T-cell (primary cell): Measurements from ENCODE around the gene CRYBB1. TPM values are rescaled to one million over a fixed set of nuclear protein-coding genes. Genes with fewer than 3 reads are reported as not detected.

Experiments
- ATAC-seq, 4 experiments: fragments of 200-7000 bp in 3 of 4; fragments of 150-1000 bp in 1 of 4; cut with Tn5 transposase; replicated peaks in 1 of 4; 1 replicate in 3 of 4; 2 replicates in 1 of 4; pipeline ENCODE4 v1.10.0; 2021; ENCODE audit warnings: moderate library complexity in 3 of 4, mild to moderate bottlenecking in 2 of 4, moderate number of reproducible peaks in 1 of 4
- CTCF ChIA-PET, 2 donors: fragments of 300-600 bp; sonication (Branson Sonifier 250); formaldehyde crosslinking; loops; one replicate each; lab custom pipeline; 2022; ENCODE audit warnings: antibody characterized with exemption in 2 of 2; lab: Charles Lee
- POLR2A ChIA-PET, 2 donors: fragments of 300-600 bp; sonication (Branson Sonifier 250); formaldehyde crosslinking; loops; one replicate each; lab custom pipeline; 2022; ENCODE audit warnings: antibody characterized with exemption in 2 of 2; lab: Charles Lee
- DNase-seq, 35 experiments: peaks; one replicate each; pipeline versions ENCODE4 v3.0.0 to v3.0.0-alpha.2; 2013 to 2023
- H3K27ac ChIP-seq: one replicate; pipeline ENCODE4 v1.5.1; 2013; ENCODE audit warnings: low read length
- H3K27me3 ChIP-seq, 2 experiments: replicated peaks in 1 of 2; 1 replicate in 1 of 2; 2 replicates in 1 of 2; pipeline versions ENCODE4 v1.6.1 to v1.7.0; 2013; ENCODE audit warnings: low read length in 1 of 2, mixed read lengths in 1 of 2; ENCODE audit not compliant: control insufficient read depth in 2 of 2, insufficient read depth in 2 of 2; ENCODE audit errors: extremely low read depth in 1 of 2
- H3K36me3 ChIP-seq, 2 donors: 1 replicate in 1 of 2; 2 replicates in 1 of 2; pipeline versions ENCODE4 v1.6.1 to v1.7.0; 2013; ENCODE audit warnings: low read length in 1 of 2; ENCODE audit not compliant: control insufficient read depth in 2 of 2, insufficient read depth in 1 of 2; ENCODE audit errors: extremely low read depth in 1 of 2
- H3K4me1 ChIP-seq, 2 experiments: 1 replicate in 1 of 2; 2 replicates in 1 of 2; pipeline versions ENCODE4 v1.6.1 to v1.7.0; 2013; ENCODE audit warnings: low read length in 2 of 2, mixed read lengths in 1 of 2; ENCODE audit not compliant: insufficient read depth in 2 of 2, control insufficient read depth in 1 of 2; ENCODE audit errors: extremely low read depth in 1 of 2
- H3K4me3 ChIP-seq, 2 donors: 1 replicate in 1 of 2; 2 replicates in 1 of 2; pipeline versions ENCODE4 v1.5.1 to v1.7.0; 2013; ENCODE audit warnings: mild to moderate bottlenecking in 2 of 2, low read length in 1 of 2, moderate library complexity in 1 of 2; ENCODE audit not compliant: control insufficient read depth in 1 of 2; ENCODE audit errors: extremely low read depth in 1 of 2
- H3K9me3 ChIP-seq: 2 replicates; pipeline ENCODE4 v1.7.0; 2013
- H3K27ac Mint-ChIP-seq, 2 donors: one replicate each; pipeline ENCODE4 v1.8.0; 2020 to 2021; ENCODE audit warnings: mild to moderate bottlenecking in 2 of 2, mixed read lengths in 2 of 2
- H3K27me3 Mint-ChIP-seq, 2 donors: one replicate each; pipeline ENCODE4 v1.8.0; 2021 to 2022; ENCODE audit warnings: mixed read lengths in 2 of 2
- H3K36me3 Mint-ChIP-seq: one replicate; pipeline ENCODE4 v1.8.0; 2021; ENCODE audit warnings: mixed read lengths
- H3K4me1 Mint-ChIP-seq, 3 donors: one replicate each; pipeline ENCODE4 v1.8.0; 2020 to 2022; ENCODE audit warnings: mixed read lengths in 3 of 3, mild to moderate bottlenecking in 1 of 3
- H3K4me3 Mint-ChIP-seq, 3 donors: one replicate each; pipeline ENCODE4 v1.8.0; 2020 to 2022; ENCODE audit warnings: mild to moderate bottlenecking in 3 of 3, mixed read lengths in 3 of 3, moderate library complexity in 3 of 3
- H3K9me3 Mint-ChIP-seq, 3 donors: one replicate each; pipeline ENCODE4 v1.8.0; 2020 to 2022; ENCODE audit warnings: mixed read lengths in 3 of 3
- WGBS: methylation state at CpG from one replicate; pipeline ENCODE4 v1.1.5; 2013; ENCODE audit warnings: missing lambda C conversion rate; ENCODE audit not compliant: insufficient coverage; 5-methylcytosine and 5-hydroxymethylcytosine counted together
- total RNA-seq, 35 experiments: library from RNA in 6 of 35; stranded (reverse) in 6 of 35; fragments of 120-200 nt in 1 of 35; gene quantifications; one replicate each; pipeline versions ENCODE4 v1.2.1 to v1.2.4 and lab custom pipeline; 2013 to 2026

CRYBB1 gene
- total RNA-seq, 5 donors from 2014 or later (not counting 1 experiment from before 2014, with no cell fraction given) = not detected

GRCh38 chr22:26643418-26644100 is 25.7 kb upstream of the CRYBB1 start:
- Histone ChIP-seq H3K4me3 (no peak overlapping the region), H3K4me1 (peaks cover 41 to 74% of the 10 kb centered on the region in 2 experiments), H3K27ac (peak overlapping the region; percentile 84), H3K36me3 (no peaks in the 10 kb centered on the region), H3K27me3 (no peaks in the 10 kb centered on the region), H3K9me3 (no peaks in the 10 kb centered on the region)
- POLR2A ChIA-PET = interaction anchor here (0.6 to 1.1 kb wide), 4 partner anchors 20 to 143 kb away, joined by 3 to 7 read pairs (median 6); no protein-coding TSS in a partner anchor
- H3K27me3 Mint-ChIP-seq = peaks cover 0 to 5% of the 10 kb centered on the region in 2 donors
- H3K9me3 Mint-ChIP-seq = no peaks in the 10 kb centered on the region
- H3K4me3 Mint-ChIP-seq = peak overlapping the region; percentile 47 to 82 (median 51)
- WGBS = 69% methylated on average over 8 of the region's 15 CpGs
- CTCF ChIA-PET = interaction anchor here (0.6 to 1.4 kb wide), 15 partner anchors 11 to 1276 kb away, joined by 3 to 9 read pairs (median 4); partner anchors contain the start of gene TFIP11 (in 1 of the 2)
- peak in 6 of 35 experiments; percentile 2 to 55 (median 14) for DNase-seq
- peaks cover 71 to 80% (median 75%) of the 10 kb centered on the region in 3 donors for H3K4me1 Mint-ChIP-seq
- no peaks in the 10 kb centered on the region for H3K36me3 Mint-ChIP-seq
- ATAC-seq = no peak
- H3K27ac Mint-ChIP-seq = peak overlapping the region; percentile 95 to 98

GRCh38 chr22:26642465-26643417 is 24.9 kb upstream of the CRYBB1 start:
- POLR2A ChIA-PET = interaction anchor here (1.0 to 1.1 kb wide), 2 partner anchors 51 to 142 kb away, joined by 3 to 6 read pairs; no protein-coding TSS in a partner anchor
- peak overlapping the region; percentile 95 to 98 for H3K27ac Mint-ChIP-seq

DNA sequence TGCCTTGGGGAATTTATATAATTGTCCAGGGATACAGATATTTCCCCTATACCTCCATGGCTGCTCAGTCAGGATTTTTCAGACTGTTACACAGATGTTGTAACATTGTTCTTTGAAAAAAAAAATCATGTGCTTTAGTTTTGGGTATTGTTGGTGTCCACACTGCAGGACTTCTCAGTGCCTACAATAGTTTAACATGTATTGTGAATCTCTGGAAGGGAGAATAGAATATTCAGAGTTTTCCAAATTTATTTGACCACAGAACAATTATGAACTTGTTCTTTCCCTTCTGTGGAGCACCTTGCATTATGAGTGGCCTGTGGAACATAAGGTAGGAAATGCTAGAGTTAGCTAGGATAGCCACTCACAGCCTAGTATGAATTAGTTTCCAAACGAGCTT is 18.5 kb upstream of the CRYBB1 start:
- ChIA-PET POLR2A (no interaction called here), CTCF (no interaction called here)
- no peak for ATAC-seq
- Histone ChIP-seq H3K36me3 (no peaks in the 10 kb centered on the region), H3K4me3 (no peak overlapping the region), H3K4me1 (peaks cover 0 to 7% of the 10 kb centered on the region in 2 experiments), H3K27me3 (peaks cover 0 to 4% of the 10 kb centered on the region in 2 experiments), H3K27ac (no peak overlapping the region), H3K9me3 (no peaks in the 10 kb centered on the region)
- no peak overlapping the region for H3K4me3 Mint-ChIP-seq
- H3K36me3 Mint-ChIP-seq = no peaks in the 10 kb centered on the region
- peaks cover 8 to 17% (median 10%) of the 10 kb centered on the region in 3 donors for H3K4me1 Mint-ChIP-seq
- no peak for DNase-seq
- no peaks in the 10 kb centered on the region for H3K9me3 Mint-ChIP-seq
- H3K27ac Mint-ChIP-seq = no peak overlapping the region
- WGBS = 63% methylated on average over 1 of the region's 1 CpG
- no peaks in the 10 kb centered on the region for H3K27me3 Mint-ChIP-seq

More at GRCh38 chr22:26642465-26643417, 24.9 kb upstream of the CRYBB1 start:
- ATAC-seq (peak; percentile 77 to 83 (median 81)), DNase-seq (peak; percentile 32 to 79 (median 61))
- peaks cover 0 to 4% of the 10 kb centered on the region in 2 donors for H3K27me3 Mint-ChIP-seq
- WGBS = 0% methylated on average over 3 of the region's 8 CpGs
- no peaks in the 10 kb centered on the region for H3K9me3 ChIP-seq
- H3K9me3 Mint-ChIP-seq = no peaks in the 10 kb centered on the region
- H3K36me3 ChIP-seq = no peaks in the 10 kb centered on the region
- H3K27ac ChIP-seq = peak overlapping the region; percentile 84
- no peaks in the 10 kb centered on the region for H3K36me3 Mint-ChIP-seq
- H3K4me1 ChIP-seq = peaks cover 32 to 66% of the 10 kb centered on the region in 2 experiments
- H3K4me3 ChIP-seq = no peak overlapping the region
- CTCF ChIA-PET = interaction anchor here (0.6 to 1.4 kb wide), 14 partner anchors 9 to 244 kb away, joined by 3 to 9 read pairs (median 4); partner anchors contain the start of gene TFIP11 (in 1 of the 2)
- H3K4me3 Mint-ChIP-seq = peak overlapping the region; percentile 47 to 82 (median 53)
- no peaks in the 10 kb centered on the region for H3K27me3 ChIP-seq
- peaks cover 63 to 72% (median 66%) of the 10 kb centered on the region in 3 donors for H3K4me1 Mint-ChIP-seq

GRCh38 chr22:26635117-26635516 is 17.3 kb upstream of the CRYBB1 start:
- POLR2A ChIA-PET = no interaction called here

DNA sequence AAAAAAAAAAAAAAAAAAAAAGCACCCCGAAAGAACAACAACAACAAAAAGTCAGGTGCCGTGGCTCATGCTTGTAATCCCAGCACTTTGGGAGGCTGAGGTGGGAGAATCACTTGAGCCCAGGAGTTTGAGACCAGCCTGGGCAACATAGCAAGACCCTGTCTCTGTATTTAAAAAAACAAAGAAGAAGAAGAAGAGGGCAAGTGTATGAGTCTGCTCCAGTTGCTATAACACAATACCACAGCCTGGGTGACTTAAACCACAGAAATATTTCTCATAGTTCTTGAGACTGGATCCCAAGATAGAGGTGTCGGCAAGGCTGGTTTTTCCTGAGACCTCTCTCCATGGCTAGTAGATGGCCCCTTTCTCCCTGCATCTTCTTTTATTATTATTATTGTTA is 16.4 kb upstream of the CRYBB1 start:
- peaks cover 0 to 5% (median 0%) of the 10 kb centered on the region in 3 donors for H3K9me3 Mint-ChIP-seq
- no peak for DNase-seq
- H3K9me3 ChIP-seq = no peaks in the 10 kb centered on the region
- no CpG with 5 or more reads among the region's 3 CpGs for WGBS
- ATAC-seq = no peak
- H3K27ac Mint-ChIP-seq = no peak overlapping the region
- no peaks in the 10 kb centered on the region for H3K36me3 Mint-ChIP-seq
- no peak overlapping the region for H3K4me3 Mint-ChIP-seq
- CTCF ChIA-PET = no interaction called here
- peaks cover 0 to 4% of the 10 kb centered on the region in 2 experiments for H3K4me1 ChIP-seq
- no peak overlapping the region for H3K4me3 ChIP-seq
- no peaks in the 10 kb centered on the region for H3K36me3 ChIP-seq
- H3K27ac ChIP-seq = no peak overlapping the region
- H3K4me1 Mint-ChIP-seq = peaks cover 0 to 8% (median 4%) of the 10 kb centered on the region in 3 donors
- H3K27me3 Mint-ChIP-seq = no peaks in the 10 kb centered on the region
- POLR2A ChIA-PET = no interaction called here
- H3K27me3 ChIP-seq = peaks cover 0 to 4% of the 10 kb centered on the region in 2 experiments

More at GRCh38 chr22:26635117-26635516, 17.3 kb upstream of the CRYBB1 start:
- ATAC-seq (no peak), DNase-seq (no peak)
- WGBS = 89% methylated on average over 1 of the region's 2 CpGs
- Histone ChIP-seq H3K9me3 (no peaks in the 10 kb centered on the region), H3K4me3 (no peak overlapping the region), H3K36me3 (no peaks in the 10 kb centered on the region), H3K27me3 (peaks cover 0 to 4% of the 10 kb centered on the region in 2 experiments), H3K27ac (no peak overlapping the region), H3K4me1 (peaks cover 0 to 4% of the 10 kb centered on the region in 2 experiments)
- H3K9me3 Mint-ChIP-seq = peaks cover 0 to 5% (median 0%) of the 10 kb centered on the region in 3 donors
- CTCF ChIA-PET = no interaction called here
- H3K27me3 Mint-ChIP-seq = no peaks in the 10 kb centered on the region
- no peaks in the 10 kb centered on the region for H3K36me3 Mint-ChIP-seq
- peaks cover 0 to 8% (median 4%) of the 10 kb centered on the region in 3 donors for H3K4me1 Mint-ChIP-seq
- H3K27ac Mint-ChIP-seq = no peak overlapping the region
- H3K4me3 Mint-ChIP-seq = no peak overlapping the region
